ENCODE data around the gene CLVS2. TPM values are rescaled to one million over a fixed set of nuclear protein-coding genes. Genes with fewer than 3 reads are reported as not detected.

CLVS2 gene
- total and polyA plus RNA-seq, 4 donors: 0.25 TPM; not detected in 3

GRCh38 chr6:123091091-123091895 is 95.3 kb downstream of the CLVS2 start:
- DNase-seq (ENCODE audit: low spot score): no peak

More at GRCh38 chr6:123091091-123091895, 95.3 kb downstream of the CLVS2 start:
- Histone ChIP-seq H3K9me3 (ENCODE audit: control insufficient read depth in 4 of 4, low read length in 3 of 4) (no peaks in the 10 kb centered on the region), H3K36me3 (ENCODE audit: control insufficient read depth in 4 of 4, insufficient read depth in 3 of 4, low read depth in 1 of 4, low read length in 3 of 4) (no peaks in the 10 kb centered on the region), H3K4me3 (ENCODE audit: low read depth in 1 of 3, low read length in 3 of 3) (no peak overlapping the region), H3K27ac (ENCODE audit: low read depth in 1 of 2, low read length in 2 of 2) (no peak overlapping the region), H3K4me1 (ENCODE audit: control insufficient read depth in 4 of 4, insufficient read depth in 4 of 4, low read length in 3 of 4) (no peaks in the 10 kb centered on the region), H3K9ac (ENCODE audit: low read depth in 1 of 2, low read length in 2 of 2) (no peak overlapping the region), H3K27me3 (ENCODE audit: control insufficient read depth in 4 of 4, insufficient read depth in 4 of 4, low read length in 3 of 4) (no peaks in the 10 kb centered on the region)
- 80% methylated on average over 2 of the region's 2 CpGs for WGBS
- no peak for TF ChIP-seq TAF1 (conservative IDR thresholded peaks at IDR 0.05)
- no peak for TF ChIP-seq REST (IDR thresholded peaks at IDR 0.05)
- TF ChIP-seq JUND (IDR thresholded peaks at IDR 0.05): no peak
- TF ChIP-seq, protein P1, sequence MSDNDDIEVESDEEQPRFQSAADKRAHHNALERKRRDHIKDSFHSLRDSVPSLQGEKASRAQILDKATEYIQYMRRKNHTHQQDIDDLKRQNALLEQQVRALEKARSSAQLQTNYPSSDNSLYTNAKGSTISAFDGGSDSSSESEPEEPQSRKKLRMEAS (IDR thresholded peaks at IDR 0.05): no peak
- no peak for TF ChIP-seq SP1 (IDR thresholded peaks at IDR 0.05)
- TF ChIP-seq ATF3 (IDR thresholded peaks at IDR 0.05): no peak
- TF ChIP-seq ZBTB33 (IDR thresholded peaks at IDR 0.05): no peak
- no peak for TF ChIP-seq HNF4G (IDR thresholded peaks at IDR 0.05)
- no peak for TF ChIP-seq NR2F2 (IDR thresholded peaks at IDR 0.05)
- TF ChIP-seq RXRA (IDR thresholded peaks at IDR 0.05): no peak
- TF ChIP-seq EGR1 (IDR thresholded peaks at IDR 0.05; ENCODE audit: low read depth in 2 of 2): no peak
- no peak for TF ChIP-seq YY1 (IDR thresholded peaks at IDR 0.05)
- TF ChIP-seq CTCF (IDR thresholded peaks at IDR 0.05; ENCODE audit: low read depth, low read length, missing input control): no peak
- TF ChIP-seq HNF4A (conservative IDR thresholded peaks at IDR 0.05): no peak
- TF ChIP-seq GABPA (IDR thresholded peaks at IDR 0.05 in 1 of 2, conservative IDR thresholded peaks at IDR 0.05 in 1 of 2): no peak
- TF ChIP-seq RAD21 (IDR thresholded peaks at IDR 0.05): no peak
- no peak for TF ChIP-seq FOXA1 (IDR thresholded peaks at IDR 0.05)
- no peak for TF ChIP-seq FOXA2 (IDR thresholded peaks at IDR 0.05)

All from liver (tissue), 9 donors.